Sigmoid colon (tissue), 4 donors: Measurements from ENCODE around the gene LINC00632.

Experiments
- EP300 ChIP-seq, 4 donors: sonication (generic); formaldehyde crosslinking; IDR thresholded peaks; one replicate each; pipeline ENCODE4 v1.6.1; 2017; ENCODE audit warnings: antibody characterized with exemption in 4 of 4
- POLR2A ChIP-seq, 2 donors: fragments of 450-650 bp; IDR thresholded peaks; one replicate each; pipeline ENCODE4 v1.6.1; 2016; ENCODE audit warnings: antibody characterized with exemption in 2 of 2, mild to moderate bottlenecking in 2 of 2, moderate library complexity in 2 of 2
- POLR2AphosphoS5 ChIP-seq, 4 donors: sonication (generic); formaldehyde crosslinking; IDR thresholded peaks; one replicate each; pipeline ENCODE4 v1.6.1; 2017; ENCODE audit warnings: antibody characterized with exemption in 4 of 4
- TF ChIP-seq, protein P1 (sequence below), 4 experiments: fragments of 450-650 bp in 3 of 4; fragments of 200-600 bp in 1 of 4; IDR thresholded peaks; one replicate each; pipeline ENCODE4 v1.5.1; 2016 to 2019; ENCODE audit warnings: antibody characterized with exemption in 4 of 4, mild to moderate bottlenecking in 3 of 4, moderate library complexity in 2 of 4

DNA sequence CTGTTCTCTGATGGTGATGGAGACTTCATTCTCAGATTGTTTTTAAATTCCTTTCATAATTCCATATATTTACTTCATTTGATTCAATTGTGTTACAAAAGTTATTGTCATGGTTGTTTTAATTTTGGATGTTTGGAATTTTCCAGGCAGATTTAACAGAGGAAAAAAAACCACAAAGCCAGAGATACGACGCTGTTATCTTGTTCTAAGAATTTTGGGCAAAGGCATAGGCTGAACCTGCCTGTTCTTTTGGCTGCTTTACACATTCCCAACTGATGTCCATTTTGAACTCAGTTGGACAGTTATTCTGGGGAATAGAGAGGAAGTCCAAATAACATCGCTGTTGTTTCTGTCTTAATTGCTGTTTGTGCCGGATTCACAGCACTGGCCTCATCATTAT, 65.7 kb downstream of the LINC00632 start:
- TF ChIP-seq, protein P1, sequence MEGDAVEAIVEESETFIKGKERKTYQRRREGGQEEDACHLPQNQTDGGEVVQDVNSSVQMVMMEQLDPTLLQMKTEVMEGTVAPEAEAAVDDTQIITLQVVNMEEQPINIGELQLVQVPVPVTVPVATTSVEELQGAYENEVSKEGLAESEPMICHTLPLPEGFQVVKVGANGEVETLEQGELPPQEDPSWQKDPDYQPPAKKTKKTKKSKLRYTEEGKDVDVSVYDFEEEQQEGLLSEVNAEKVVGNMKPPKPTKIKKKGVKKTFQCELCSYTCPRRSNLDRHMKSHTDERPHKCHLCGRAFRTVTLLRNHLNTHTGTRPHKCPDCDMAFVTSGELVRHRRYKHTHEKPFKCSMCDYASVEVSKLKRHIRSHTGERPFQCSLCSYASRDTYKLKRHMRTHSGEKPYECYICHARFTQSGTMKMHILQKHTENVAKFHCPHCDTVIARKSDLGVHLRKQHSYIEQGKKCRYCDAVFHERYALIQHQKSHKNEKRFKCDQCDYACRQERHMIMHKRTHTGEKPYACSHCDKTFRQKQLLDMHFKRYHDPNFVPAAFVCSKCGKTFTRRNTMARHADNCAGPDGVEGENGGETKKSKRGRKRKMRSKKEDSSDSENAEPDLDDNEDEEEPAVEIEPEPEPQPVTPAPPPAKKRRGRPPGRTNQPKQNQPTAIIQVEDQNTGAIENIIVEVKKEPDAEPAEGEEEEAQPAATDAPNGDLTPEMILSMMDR (IDR thresholded peaks at IDR 0.05), result no peak
- no peak for TF ChIP-seq POLR2AphosphoS5 (IDR thresholded peaks at IDR 0.05)
- no peak for TF ChIP-seq POLR2A (IDR thresholded peaks at IDR 0.05)
- TF ChIP-seq EP300 (IDR thresholded peaks at IDR 0.05), result no peak
